GM18867 (cell line): ENCODE data around the gene ATP1A4.
A peak's percentile ranks its signal among the peaks of the same experiment; 100 is the strongest.

Experiments
- ATAC-seq: cut with Tn5 transposase; IDR thresholded peaks from one replicate; pipeline ENCODE4 v1.9.1; 2021; ENCODE audit warnings: mild to moderate bottlenecking, moderate library complexity; ENCODE audit not compliant: unreplicated experiment

Gene ATP1A4

GRCh38 chr1:160204526-160205241 is 53.3 kb downstream of the ATP1A4 start:
- peak; percentile 73 for ATAC-seq

GRCh38 chr1:160205242-160206035 is 54.0 kb downstream of the ATP1A4 start, which contains the start of gene PEA15:
PEA15 (plus strand) TSS chr1:160205384; CDS start chr1:160211545, 6,161 bp downstream.
- ATAC-seq, result peak; percentile 48

GRCh38 chr1:160206036-160206389 is 54.6 kb downstream of the ATP1A4 start:
- ATAC-seq, result peak; percentile 34

- ATAC-seq, result no peak
Measured at GRCh38 chr1:160206421-160207117, 55.2 kb downstream of the ATP1A4 start.

GRCh38 chr1:160207118-160207650 is 55.8 kb downstream of the ATP1A4 start:
- no peak for ATAC-seq

GRCh38 chr1:160207771-160208556 is 56.6 kb downstream of the ATP1A4 start:
- ATAC-seq, result no peak

GRCh38 chr1:160208557-160209320 is 57.3 kb downstream of the ATP1A4 start:
- no peak for ATAC-seq

- ATAC-seq, result no peak
Measured at GRCh38 chr1:160209321-160210046, 58.1 kb downstream of the ATP1A4 start.

GRCh38 chr1:160210561-160210960 is 59.2 kb downstream of the ATP1A4 start:
- no peak for ATAC-seq

GRCh38 chr1:160211046-160211790 is 59.8 kb downstream of the ATP1A4 start:
- no peak for ATAC-seq

- no peak for ATAC-seq
Measured at GRCh38 chr1:160214481-160215140, 63.2 kb downstream of the ATP1A4 start.

GRCh38 chr1:160216301-160216700 is 64.9 kb downstream of the ATP1A4 start:
- no peak for ATAC-seq

- no peak for ATAC-seq
Measured at GRCh38 chr1:160217481-160218051, 66.2 kb downstream of the ATP1A4 start.

- no peak for ATAC-seq
Measured at GRCh38 chr1:160219062-160219929, 67.9 kb downstream of the ATP1A4 start.

GRCh38 chr1:160220301-160220700 is 68.9 kb downstream of the ATP1A4 start:
- ATAC-seq, result no peak

GRCh38 chr1:160221089-160221488 is 69.7 kb downstream of the ATP1A4 start:
- ATAC-seq, result no peak

- no peak for ATAC-seq
Measured at GRCh38 chr1:160222546-160222945, 71.1 kb downstream of the ATP1A4 start.
